ENCODE results near the gene GPC6. TPM values are rescaled to one million over a fixed set of nuclear protein-coding genes. Genes with fewer than 3 reads are reported as not detected.

Gene GPC6
- total and polyA plus RNA-seq, 9 of the 15 experiments (the other 6 are each of a cell fraction or from before 2014, with no cell fraction given), result under 0.01 to 0.20 (median 0.01) TPM; not detected in 4

DNA sequence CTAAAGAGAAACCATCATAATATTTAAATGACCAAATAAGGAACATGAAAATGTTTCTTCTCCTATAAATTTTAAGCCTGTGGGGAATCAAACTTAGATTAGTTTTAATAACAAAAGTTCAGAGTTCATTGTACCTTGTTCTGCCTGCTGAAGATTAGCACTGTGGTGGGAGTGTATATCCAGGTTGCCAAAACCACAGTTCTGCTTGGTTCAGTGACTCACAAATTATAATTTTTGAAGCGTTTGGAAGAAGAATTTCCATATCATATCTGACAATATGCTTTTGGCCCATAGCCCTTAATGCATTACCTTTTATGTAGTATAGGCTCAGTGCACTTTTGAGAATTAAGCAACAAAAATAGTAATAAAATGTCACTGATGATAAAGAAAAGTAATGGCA lies 545.2 kb downstream of the GPC6 start:
- ChIA-PET POLR2A (no interaction called here), CTCF (ENCODE audit: low intra/inter-chr PET ratio) (no interaction called here)
- intact Hi-C loops (cut with micrococcal nuclease), result no loop called here
- DNase-seq (ENCODE audit: extremely low read depth in 1 of 4, low spot score in 3 of 4) (no peak), ATAC-seq (no peak), FAIRE-seq (no peak)
- H2AFZ ChIP-seq (ENCODE audit: low read depth, low read length), result no peak overlapping the region
- no peaks in the 10 kb centered on the region for H3K79me2 ChIP-seq (ENCODE audit: control insufficient read depth, insufficient read depth, low read length)
- no peak overlapping the region for H3K27ac ChIP-seq (ENCODE audit: extremely low read depth, low read depth, low read length)
- H3K4me3 ChIP-seq, result no peak overlapping the region
- in situ Hi-C loops (cut with MboI), result no loop called here
- WGBS (ENCODE audit: insufficient coverage, low coverage, missing lambda C conversion rate), result 0% methylated on average over 1 of the region's 1 CpG
- no peaks in the 10 kb centered on the region for H4K20me1 ChIP-seq (replicated peaks; ENCODE audit: control insufficient read depth, insufficient read depth, low read length)
- H3K9me1 ChIP-seq (ENCODE audit: control insufficient read depth, insufficient read depth, low read length), result no peaks in the 10 kb centered on the region
- no peak overlapping the region for H3K9ac ChIP-seq (ENCODE audit: insufficient read depth in 1 of 2, low read depth in 2 of 2, low read length in 2 of 2)
- no peaks in the 10 kb centered on the region for H3K4me1 ChIP-seq (replicated peaks in 1 of 2; ENCODE audit: control insufficient read depth in 2 of 2, insufficient read depth in 2 of 2, low read length in 2 of 2)
- H3K4me2 ChIP-seq (ENCODE audit: insufficient read depth, low read length), result no peak overlapping the region
- no peaks in the 10 kb centered on the region for H3K36me3 ChIP-seq (ENCODE audit: control insufficient read depth, insufficient read depth, low read length)
- BruUV-seq (replicated peaks), result no TSS peak
- H3K9me3 ChIP-seq (replicated peaks; ENCODE audit: control insufficient read depth, insufficient read depth, low read depth, low read length), result no peaks in the 10 kb centered on the region; the same call in 1 of the 2 replicates
- TF ChIP-seq ARID1B (IDR thresholded peaks at IDR 0.05), result no peak
- H3K27me3 ChIP-seq (ENCODE audit: control insufficient read depth in 2 of 2, insufficient read depth in 2 of 2, low read length in 2 of 2), result no peaks in the 10 kb centered on the region

DNA sequence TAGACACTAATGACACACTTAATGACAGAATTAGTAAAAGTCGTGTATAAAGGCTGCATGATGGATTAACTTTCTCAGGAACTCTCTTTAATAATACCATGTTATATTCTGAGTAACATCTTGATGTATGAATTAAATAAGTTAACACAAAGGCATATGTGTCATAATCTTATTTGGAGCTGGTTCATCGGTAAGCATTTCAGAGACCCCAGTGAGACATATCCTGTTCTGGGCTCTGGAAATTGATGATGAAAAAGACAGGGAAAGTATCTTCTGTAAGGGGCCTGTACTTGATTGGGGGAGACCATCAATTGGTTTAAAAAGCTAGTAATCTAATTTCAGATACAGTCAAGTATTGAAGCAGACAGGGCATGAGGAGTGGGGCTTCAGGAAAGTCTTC lies 547.9 kb downstream of the GPC6 start:
- Histone ChIP-seq H4K20me1 (replicated peaks; ENCODE audit: control insufficient read depth, insufficient read depth, low read length) (no peaks in the 10 kb centered on the region), H3K9me1 (ENCODE audit: control insufficient read depth, insufficient read depth, low read length) (no peaks in the 10 kb centered on the region), H3K27ac (ENCODE audit: extremely low read depth, low read depth, low read length) (no peak overlapping the region), H3K79me2 (ENCODE audit: control insufficient read depth, insufficient read depth, low read length) (no peaks in the 10 kb centered on the region), H3K36me3 (ENCODE audit: control insufficient read depth, insufficient read depth, low read length) (no peaks in the 10 kb centered on the region), H3K27me3 (ENCODE audit: control insufficient read depth in 2 of 2, insufficient read depth in 2 of 2, low read length in 2 of 2) (no peaks in the 10 kb centered on the region), H3K4me3 (no peak overlapping the region), H3K4me1 (replicated peaks in 1 of 2; ENCODE audit: control insufficient read depth in 2 of 2, insufficient read depth in 2 of 2, low read length in 2 of 2) (no peaks in the 10 kb centered on the region), H3K4me2 (ENCODE audit: insufficient read depth, low read length) (no peak overlapping the region), H2AFZ (ENCODE audit: low read depth, low read length) (no peak overlapping the region), H3K9me3 (replicated peaks; ENCODE audit: control insufficient read depth, insufficient read depth, low read depth, low read length) (no peaks in the 10 kb centered on the region; the same call in 1 of the 2 replicates), H3K9ac (ENCODE audit: insufficient read depth in 1 of 2, low read depth in 2 of 2, low read length in 2 of 2) (no peak overlapping the region)
- ATAC-seq, result no peak
- BruUV-seq (replicated peaks), result no TSS peak
- no peak for FAIRE-seq
- POLR2A ChIA-PET, result no interaction called here
- CTCF ChIA-PET (ENCODE audit: low intra/inter-chr PET ratio), result no interaction called here
- intact Hi-C loops (cut with micrococcal nuclease) (no loop called here), in situ Hi-C loops (cut with MboI) (no loop called here)
- WGBS (ENCODE audit: insufficient coverage, low coverage, missing lambda C conversion rate), result 4% methylated on average over 2 of the region's 2 CpGs
- DNase-seq (ENCODE audit: extremely low read depth in 1 of 4, low spot score in 3 of 4), result no peak
- TF ChIP-seq FOS (IDR thresholded peaks at IDR 0.05; ENCODE audit: extremely low read depth, insufficient read length), result no peak
